ENCODE data around the gene OVCA2. TPM values are rescaled to one million over a fixed set of nuclear protein-coding genes. Genes with fewer than 3 reads are reported as not detected.

Gene OVCA2
- total RNA-seq, result 14.4 TPM
- long read RNA-seq, transcript OVCA2-201 (2 exons, 1,122 nt), result major isoform, 33 of 37 reads
- long read RNA-seq, partial matches to known transcripts, result 0 of 37 reads
- long read RNA-seq, other reads (novel, unspliced or antisense), result 4 of 37 reads

GRCh38 chr17:2041561-2042389, at the start of gene OVCA2:
Gene OVCA2, plus strand, starts transcription at chr17:2042022. Its CDS starts 26 bp downstream, at chr17:2042048.
- peak; percentile 97 for DNase-seq
- peak; percentile 95 for ATAC-seq
- intact Hi-C loops (cut with micrococcal nuclease), result no loop called here

GRCh38 chr17:1992541-1992940, 49.3 kb upstream of the OVCA2 start:
- DNase-seq (peak; percentile 44), ATAC-seq (peak; percentile 87)
- intact Hi-C loops (cut with micrococcal nuclease), result no loop called here

GRCh38 chr17:1994707-1995106, 47.1 kb upstream of the OVCA2 start:
- intact Hi-C loops (cut with micrococcal nuclease), result no loop called here
- ATAC-seq (no peak), DNase-seq (no peak)

GRCh38 chr17:1995321-1995892, 46.4 kb upstream of the OVCA2 start:
- no peak for DNase-seq
- no peak for ATAC-seq
- intact Hi-C loops (cut with micrococcal nuclease), result no loop called here

GRCh38 chr17:1995907-1996799, 45.7 kb upstream of the OVCA2 start:
- ATAC-seq (no peak), DNase-seq (no peak)
- intact Hi-C loops (cut with micrococcal nuclease), result no loop called here

- no peak for ATAC-seq
- intact Hi-C loops (cut with micrococcal nuclease), result no loop called here
- peak; percentile 44 for DNase-seq
These were observed 45.0 kb upstream of the OVCA2 start for GRCh38 chr17:1996800-1997288.

GRCh38 chr17:1997289-1997926, 44.4 kb upstream of the OVCA2 start:
- no peak for ATAC-seq
- intact Hi-C loops (cut with micrococcal nuclease), result no loop called here

GRCh38 chr17:1997927-1998742, 43.7 kb upstream of the OVCA2 start:
- intact Hi-C loops (cut with micrococcal nuclease), result no loop called here
- ATAC-seq (no peak), DNase-seq (no peak)

More at GRCh38 chr17:1997289-1997926, 44.4 kb upstream of the OVCA2 start:
- DNase-seq, result no peak

- ATAC-seq (peak; percentile 90), DNase-seq (peak; percentile 73)
- intact Hi-C loops (cut with micrococcal nuclease), result no loop called here
These were observed 42.1 kb upstream of the OVCA2 start for GRCh38 chr17:1999557-2000251.

- ATAC-seq (no peak), DNase-seq (no peak)
- intact Hi-C loops (cut with micrococcal nuclease), result no loop called here
These were observed 39.0 kb upstream of the OVCA2 start for GRCh38 chr17:2002767-2003329.

- intact Hi-C loops (cut with micrococcal nuclease), result no loop called here
- ATAC-seq (no peak), DNase-seq (no peak)
These were observed 38.3 kb upstream of the OVCA2 start for GRCh38 chr17:2003525-2003924.

GRCh38 chr17:2004435-2004952, 37.3 kb upstream of the OVCA2 start:
- DNase-seq, result no peak
- no peak for ATAC-seq
- intact Hi-C loops (cut with micrococcal nuclease), result no loop called here

GRCh38 chr17:2008332-2009126, 33.3 kb upstream of the OVCA2 start:
- intact Hi-C loops (cut with micrococcal nuclease), result no loop called here
- no peak for ATAC-seq
- DNase-seq, result no peak

- no peak for DNase-seq
- no peak for ATAC-seq
- intact Hi-C loops (cut with micrococcal nuclease), result no loop called here
These were observed 32.1 kb upstream of the OVCA2 start for GRCh38 chr17:2009737-2010136.

GRCh38 chr17:2011411-2012371, 30.1 kb upstream of the OVCA2 start:
- intact Hi-C loops (cut with micrococcal nuclease), result no loop called here
- DNase-seq (no peak), ATAC-seq (peak; percentile 52)
